Liver (tissue), 9 donors: ENCODE measurements around the gene CCDC187. TPM values are rescaled to one million over a fixed set of nuclear protein-coding genes. Genes with fewer than 3 reads are reported as not detected.

Experiments used
- DNase-seq: peaks from one replicate; pipeline ENCODE4 v3.0.0-alpha.2; 2017; ENCODE audit warnings: low spot score
- H3K27ac ChIP-seq, 2 donors: one replicate each; pipeline ENCODE4 v1.7.0; 2013; ENCODE audit warnings: inconsistent platforms in 2 of 2, low read length in 2 of 2, control low read depth in 1 of 2, low read depth in 1 of 2, mild to moderate bottlenecking in 1 of 2
- H3K27me3 ChIP-seq, 4 donors: one replicate each; pipeline versions ENCODE4 v1.6.1 to v1.7.0; 2013; ENCODE audit warnings: low read length in 3 of 4, inconsistent platforms in 1 of 4, mild to moderate bottlenecking in 1 of 4, moderate library complexity in 1 of 4; ENCODE audit not compliant: control insufficient read depth in 4 of 4, insufficient read depth in 4 of 4
- H3K36me3 ChIP-seq, 4 donors: one replicate each; pipeline versions ENCODE4 v1.6.1 to v1.7.0; 2013; ENCODE audit warnings: low read length in 3 of 4, mild to moderate bottlenecking in 3 of 4, low read depth in 1 of 4, moderate library complexity in 1 of 4; ENCODE audit not compliant: control insufficient read depth in 4 of 4, insufficient read depth in 3 of 4
- H3K4me1 ChIP-seq, 4 donors: one replicate each; pipeline versions ENCODE4 v1.6.1 to v1.7.0; 2013; ENCODE audit warnings: low read length in 3 of 4, mild to moderate bottlenecking in 3 of 4, moderate library complexity in 1 of 4; ENCODE audit not compliant: control insufficient read depth in 4 of 4, insufficient read depth in 4 of 4
- H3K4me3 ChIP-seq, 3 donors: one replicate each; pipeline versions ENCODE4 v1.6.1 to v1.7.0; 2013; ENCODE audit warnings: low read length in 3 of 3, control low read depth in 1 of 3, low read depth in 1 of 3, mild to moderate bottlenecking in 1 of 3
- H3K9ac ChIP-seq, 2 donors: one replicate each; pipeline ENCODE4 v1.7.0; 2013; ENCODE audit warnings: low read length in 2 of 2, mild to moderate bottlenecking in 2 of 2, moderate library complexity in 2 of 2, control low read depth in 1 of 2, low read depth in 1 of 2
- H3K9me3 ChIP-seq, 4 donors: one replicate each; pipeline versions ENCODE4 v1.6.1 to v1.7.0; 2013; ENCODE audit warnings: low read length in 3 of 4; ENCODE audit not compliant: control insufficient read depth in 4 of 4
- EGR1 ChIP-seq, 2 donors: IDR thresholded peaks; 2 replicates each; pipeline ENCODE4 v1.6.1; 2016 to 2018; ENCODE audit warnings: antibody characterized with exemption in 2 of 2, low read depth in 2 of 2
- FOXA1 ChIP-seq: IDR thresholded peaks from 2 replicates; pipeline ENCODE4 v1.6.1; 2016; ENCODE audit warnings: antibody characterized with exemption
- FOXA2 ChIP-seq: IDR thresholded peaks from 2 replicates; pipeline ENCODE4 v1.6.1; 2016; ENCODE audit warnings: antibody characterized with exemption
- GABPA ChIP-seq, 2 donors: IDR thresholded peaks in 1 of 2; conservative IDR thresholded peaks in 1 of 2; 2 replicates each; pipeline ENCODE4 v1.6.1; 2016; ENCODE audit warnings: antibody characterized with exemption in 2 of 2, mild to moderate bottlenecking in 1 of 2, moderate library complexity in 1 of 2
- HNF4A ChIP-seq, 2 donors: conservative IDR thresholded peaks; 2 replicates each; pipeline ENCODE4 v1.6.1; 2016; ENCODE audit warnings: antibody characterized with exemption in 2 of 2, mild to moderate bottlenecking in 2 of 2
- HNF4G ChIP-seq: IDR thresholded peaks from 2 replicates; pipeline ENCODE4 v1.6.1; 2016; ENCODE audit warnings: antibody characterized with exemption
- NR2F2 ChIP-seq: IDR thresholded peaks from 2 replicates; pipeline ENCODE4 v1.6.1; 2016; ENCODE audit warnings: antibody characterized with exemption
- RAD21 ChIP-seq, 2 donors: IDR thresholded peaks; 2 replicates each; pipeline ENCODE4 v1.6.1; 2016; ENCODE audit warnings: antibody characterized with exemption in 2 of 2, mild to moderate bottlenecking in 2 of 2
- RXRA ChIP-seq, 2 donors: IDR thresholded peaks; 2 replicates each; pipeline ENCODE4 v1.6.1; 2017 to 2018; ENCODE audit warnings: antibody characterized with exemption in 2 of 2, mild to moderate bottlenecking in 1 of 2
- SP1 ChIP-seq: IDR thresholded peaks from 2 replicates; pipeline ENCODE4 v1.6.1; 2018; ENCODE audit warnings: antibody characterized with exemption, mild to moderate bottlenecking
- TAF1 ChIP-seq: conservative IDR thresholded peaks from 2 replicates; pipeline ENCODE4 v1.6.1; 2016; ENCODE audit warnings: antibody characterized with exemption, mild to moderate bottlenecking
- ZBTB33 ChIP-seq: IDR thresholded peaks from 2 replicates; pipeline ENCODE4 v1.6.1; 2016; ENCODE audit warnings: antibody characterized with exemption
- WGBS: extraction: QIAGEN DNeasy Blood & Tissue Kit; methylation state at CpG from one replicate; pipeline ENCODE4 v1.1.7; 2013; 5-methylcytosine and 5-hydroxymethylcytosine counted together
- polyA plus RNA-seq, 2 donors: library from polyadenylated mRNA; stranded (reverse) in 1 of 2; unstranded in 1 of 2; fragments of 200-250 nt in 1 of 2; fragments of >200 nt in 1 of 2; fragmentation: Nextera tagmentation in 1 of 2; extraction: Ambion mirVana in 1 of 2; gene quantifications; one replicate each; pipeline versions ENCODE4 v1.2.1 to v1.2.3, GENCODE V29; 2013 to 2015
- total RNA-seq, 2 donors: library from RNA; depleted of rRNA; stranded (reverse); fragments of >200 nt; gene quantifications; one replicate each; pipeline ENCODE4 v1.2.3, GENCODE V29; 2014
- TF ChIP-seq, protein P1 (sequence below): IDR thresholded peaks from 2 replicates; pipeline ENCODE4 v1.6.1; 2016; ENCODE audit warnings: antibody characterized with exemption
- TF ChIP-seq, protein P2 (sequence below): IDR thresholded peaks from 2 replicates; pipeline ENCODE4 v1.6.1; 2016; ENCODE audit warnings: antibody characterized with exemption, mild to moderate bottlenecking
- TF ChIP-seq, protein P3 (sequence below): fragments of 150-350 bp; IDR thresholded peaks from 2 replicates; pipeline ENCODE4 v1.5.1; 2017; ENCODE audit warnings: improper control_type of control experiment, low read depth, low read length; ENCODE audit not compliant: missing input control
- TF ChIP-seq, protein P4 (sequence below): IDR thresholded peaks from 2 replicates; pipeline ENCODE4 v1.6.1; 2016; ENCODE audit warnings: antibody characterized with exemption
- donor health status: healthy.
- donor health status: healthy.
- donor health status: healthy.
- donor health status: healthy.
- donor health status: healthy.

The CCDC187 gene
- total and polyA plus RNA-seq, 4 donors, result 0.05 TPM; not detected in 3

GRCh38 chr9:136250676-136251075 is 53.2 kb downstream of the CCDC187 start:
- no peak overlapping the region for H3K4me3 ChIP-seq
- no peak for TF ChIP-seq HNF4A (conservative IDR thresholded peaks at IDR 0.05)
- no peak for TF ChIP-seq SP1
- TF ChIP-seq NR2F2, result no peak
- TF ChIP-seq, protein P1, sequence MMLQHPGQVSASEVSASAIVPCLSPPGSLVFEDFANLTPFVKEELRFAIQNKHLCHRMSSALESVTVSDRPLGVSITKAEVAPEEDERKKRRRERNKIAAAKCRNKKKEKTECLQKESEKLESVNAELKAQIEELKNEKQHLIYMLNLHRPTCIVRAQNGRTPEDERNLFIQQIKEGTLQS, result no peak
- TF ChIP-seq, protein P2, sequence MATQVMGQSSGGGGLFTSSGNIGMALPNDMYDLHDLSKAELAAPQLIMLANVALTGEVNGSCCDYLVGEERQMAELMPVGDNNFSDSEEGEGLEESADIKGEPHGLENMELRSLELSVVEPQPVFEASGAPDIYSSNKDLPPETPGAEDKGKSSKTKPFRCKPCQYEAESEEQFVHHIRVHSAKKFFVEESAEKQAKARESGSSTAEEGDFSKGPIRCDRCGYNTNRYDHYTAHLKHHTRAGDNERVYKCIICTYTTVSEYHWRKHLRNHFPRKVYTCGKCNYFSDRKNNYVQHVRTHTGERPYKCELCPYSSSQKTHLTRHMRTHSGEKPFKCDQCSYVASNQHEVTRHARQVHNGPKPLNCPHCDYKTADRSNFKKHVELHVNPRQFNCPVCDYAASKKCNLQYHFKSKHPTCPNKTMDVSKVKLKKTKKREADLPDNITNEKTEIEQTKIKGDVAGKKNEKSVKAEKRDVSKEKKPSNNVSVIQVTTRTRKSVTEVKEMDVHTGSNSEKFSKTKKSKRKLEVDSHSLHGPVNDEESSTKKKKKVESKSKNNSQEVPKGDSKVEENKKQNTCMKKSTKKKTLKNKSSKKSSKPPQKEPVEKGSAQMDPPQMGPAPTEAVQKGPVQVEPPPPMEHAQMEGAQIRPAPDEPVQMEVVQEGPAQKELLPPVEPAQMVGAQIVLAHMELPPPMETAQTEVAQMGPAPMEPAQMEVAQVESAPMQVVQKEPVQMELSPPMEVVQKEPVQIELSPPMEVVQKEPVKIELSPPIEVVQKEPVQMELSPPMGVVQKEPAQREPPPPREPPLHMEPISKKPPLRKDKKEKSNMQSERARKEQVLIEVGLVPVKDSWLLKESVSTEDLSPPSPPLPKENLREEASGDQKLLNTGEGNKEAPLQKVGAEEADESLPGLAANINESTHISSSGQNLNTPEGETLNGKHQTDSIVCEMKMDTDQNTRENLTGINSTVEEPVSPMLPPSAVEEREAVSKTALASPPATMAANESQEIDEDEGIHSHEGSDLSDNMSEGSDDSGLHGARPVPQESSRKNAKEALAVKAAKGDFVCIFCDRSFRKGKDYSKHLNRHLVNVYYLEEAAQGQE, result no peak
- TF ChIP-seq HNF4G, result no peak
- TF ChIP-seq, protein P3, sequence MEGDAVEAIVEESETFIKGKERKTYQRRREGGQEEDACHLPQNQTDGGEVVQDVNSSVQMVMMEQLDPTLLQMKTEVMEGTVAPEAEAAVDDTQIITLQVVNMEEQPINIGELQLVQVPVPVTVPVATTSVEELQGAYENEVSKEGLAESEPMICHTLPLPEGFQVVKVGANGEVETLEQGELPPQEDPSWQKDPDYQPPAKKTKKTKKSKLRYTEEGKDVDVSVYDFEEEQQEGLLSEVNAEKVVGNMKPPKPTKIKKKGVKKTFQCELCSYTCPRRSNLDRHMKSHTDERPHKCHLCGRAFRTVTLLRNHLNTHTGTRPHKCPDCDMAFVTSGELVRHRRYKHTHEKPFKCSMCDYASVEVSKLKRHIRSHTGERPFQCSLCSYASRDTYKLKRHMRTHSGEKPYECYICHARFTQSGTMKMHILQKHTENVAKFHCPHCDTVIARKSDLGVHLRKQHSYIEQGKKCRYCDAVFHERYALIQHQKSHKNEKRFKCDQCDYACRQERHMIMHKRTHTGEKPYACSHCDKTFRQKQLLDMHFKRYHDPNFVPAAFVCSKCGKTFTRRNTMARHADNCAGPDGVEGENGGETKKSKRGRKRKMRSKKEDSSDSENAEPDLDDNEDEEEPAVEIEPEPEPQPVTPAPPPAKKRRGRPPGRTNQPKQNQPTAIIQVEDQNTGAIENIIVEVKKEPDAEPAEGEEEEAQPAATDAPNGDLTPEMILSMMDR, result no peak
- TF ChIP-seq FOXA1, result no peak
- TF ChIP-seq ZBTB33, result no peak
- no peak for TF ChIP-seq TAF1
- TF ChIP-seq GABPA (IDR thresholded peaks at IDR 0.05 in 1 of 2, conservative IDR thresholded peaks at IDR 0.05 in 1 of 2), result no peak
- no peak for TF ChIP-seq FOXA2
- TF ChIP-seq RXRA (IDR thresholded peaks at IDR 0.05), result no peak
- TF ChIP-seq RAD21 (IDR thresholded peaks at IDR 0.05), result no peak
- no peak for TF ChIP-seq EGR1 (IDR thresholded peaks at IDR 0.05; ENCODE audit: low read depth in 2 of 2)
- no peak for DNase-seq
- H3K27ac ChIP-seq, result no peak overlapping the region
- no peaks in the 10 kb centered on the region for H3K9me3 ChIP-seq
- H3K4me1 ChIP-seq, result peaks cover 0 to 4% (median 0%) of the 10 kb centered on the region in 4 donors
- H3K9ac ChIP-seq, result no peak overlapping the region
- WGBS, result 74% methylated on average over 10 of the region's 10 CpGs
- no peaks in the 10 kb centered on the region for H3K36me3 ChIP-seq
- no peaks in the 10 kb centered on the region for H3K27me3 ChIP-seq

DNA sequence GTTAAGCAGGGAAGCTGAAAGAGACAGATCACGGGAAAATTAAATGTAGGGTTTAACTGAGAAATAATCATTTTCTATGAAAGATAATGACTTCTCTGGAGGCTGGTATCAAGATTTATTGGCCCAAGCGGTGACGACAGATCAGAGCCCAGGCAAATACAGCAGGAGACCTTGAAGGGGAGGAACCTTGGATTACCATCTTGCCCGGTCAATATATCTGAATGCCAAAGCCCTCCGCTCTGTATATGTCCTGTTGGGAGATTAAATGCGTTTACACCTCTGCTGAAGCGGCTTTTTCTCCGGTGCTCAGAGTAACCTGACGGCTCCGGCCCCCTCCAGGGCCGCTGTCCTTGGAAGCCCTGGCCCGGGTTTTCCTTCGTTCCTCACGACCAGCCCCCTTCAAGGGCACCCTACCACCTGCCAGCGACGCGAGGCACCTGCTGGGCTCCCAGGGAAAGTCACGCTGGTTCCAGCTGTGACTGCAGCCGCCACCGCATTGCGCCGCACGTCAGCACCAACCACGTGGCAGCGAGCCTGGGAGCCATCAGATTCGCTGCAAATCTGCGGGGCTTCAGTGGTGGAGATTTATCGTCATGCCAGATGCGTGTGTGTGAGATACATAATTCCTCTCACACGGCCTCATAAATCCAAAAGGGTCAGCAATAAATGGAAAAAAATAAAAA is 53.9 kb downstream of the CCDC187 start:
- Histone ChIP-seq H3K27me3 (no peaks in the 10 kb centered on the region), H3K36me3 (no peaks in the 10 kb centered on the region), H3K9me3 (no peaks in the 10 kb centered on the region), H3K4me3 (no peak overlapping the region), H3K4me1 (peaks cover 0 to 4% (median 2%) of the 10 kb centered on the region in 4 donors), H3K9ac (no peak overlapping the region), H3K27ac (no peak overlapping the region)
- 69% methylated on average over 30 of the region's 30 CpGs for WGBS
- DNase-seq, result no peak
- TF ChIP-seq SP1, result no peak
- TF ChIP-seq EGR1 (IDR thresholded peaks at IDR 0.05; ENCODE audit: low read depth in 2 of 2), result no peak
- TF ChIP-seq, protein P1, result no peak
- TF ChIP-seq ZBTB33, result no peak
- TF ChIP-seq, protein P4, sequence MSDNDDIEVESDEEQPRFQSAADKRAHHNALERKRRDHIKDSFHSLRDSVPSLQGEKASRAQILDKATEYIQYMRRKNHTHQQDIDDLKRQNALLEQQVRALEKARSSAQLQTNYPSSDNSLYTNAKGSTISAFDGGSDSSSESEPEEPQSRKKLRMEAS, result no peak
- no peak for TF ChIP-seq GABPA (IDR thresholded peaks at IDR 0.05 in 1 of 2, conservative IDR thresholded peaks at IDR 0.05 in 1 of 2)
